ENCODE results near the gene MEAK7. TPM values are rescaled to one million over a fixed set of nuclear protein-coding genes. Genes with fewer than 3 reads are reported as not detected.

Gene MEAK7
- total RNA-seq, 4 donors from 2014 or later: 7.9 to 30.5 (median 10.4) TPM

GRCh38 chr16:84498859-84499620 lies 5.4 kb downstream of the MEAK7 start:
- Histone ChIP-seq H3K4me3 (no peak overlapping the region), H3K36me3 (peaks cover 0 to 77% of the 10 kb centered on the region in 2 donors), H3K9me3 (no peaks in the 10 kb centered on the region), H3K4me1 (peaks cover 3 to 12% (median 7%) of the 10 kb centered on the region in 3 donors), H3K27me3 (no peaks in the 10 kb centered on the region), H3K27ac (no peak overlapping the region)
- no peak for TF ChIP-seq POLR2AphosphoS5 (IDR thresholded peaks at IDR 0.05)
- ATAC-seq: no peak
- 81 to 87% methylated on average over 6 to 8 of the region's 13 CpGs for WGBS, 2 donors (ENCODE audit: low coverage in 1 of 2)

DNA sequence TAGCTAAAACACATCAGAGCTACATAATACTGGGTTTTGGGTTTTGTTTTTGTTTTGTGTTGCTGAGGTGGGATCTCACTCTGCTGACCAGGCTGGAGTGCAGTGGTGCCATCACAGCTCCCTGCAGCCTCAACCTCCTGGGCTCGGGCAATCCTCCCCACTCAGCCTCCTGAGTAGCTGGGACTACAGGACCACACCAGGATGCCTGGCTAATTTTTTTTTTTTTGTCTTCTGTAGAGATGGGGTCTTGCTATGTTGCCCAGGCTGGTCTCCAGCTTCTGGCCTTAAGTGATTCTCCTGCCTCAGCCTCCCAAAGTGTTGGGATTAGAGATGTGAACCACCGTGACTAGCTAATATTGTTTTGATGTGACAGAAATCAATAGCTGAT lies 6.2 kb downstream of the MEAK7 start:
- 83 to 100% methylated on average over 1 of the region's 2 CpGs for WGBS, 2 donors (ENCODE audit: low coverage in 1 of 2)
- Histone ChIP-seq H3K4me3 (no peak overlapping the region), H3K4me1 (peaks cover 0 to 4% (median under 1%) of the 10 kb centered on the region in 3 donors), H3K27me3 (no peaks in the 10 kb centered on the region), H3K27ac (no peak overlapping the region), H3K9me3 (no peaks in the 10 kb centered on the region), H3K36me3 (peaks cover 0 to 85% of the 10 kb centered on the region in 2 donors)
- no peak for ATAC-seq
- TF ChIP-seq EP300 (IDR thresholded peaks at IDR 0.05) (no peak), POLR2A (IDR thresholded peaks at IDR 0.05) (no peak), CTCF (IDR thresholded peaks at IDR 0.05) (no peak), POLR2AphosphoS5 (IDR thresholded peaks at IDR 0.05) (no peak)

GRCh38 chr16:84497418-84498222 lies 6.8 kb downstream of the MEAK7 start:
- H3K27ac ChIP-seq: no peak overlapping the region
- ATAC-seq: no peak
- WGBS, 2 donors (ENCODE audit: low coverage in 1 of 2): 63 to 82% methylated on average over 2 to 18 of the region's 18 CpGs

GRCh38 chr16:84496991-84497390 lies 7.5 kb downstream of the MEAK7 start:
- Histone ChIP-seq H3K9me3 (no peaks in the 10 kb centered on the region), H3K4me3 (no peak overlapping the region), H3K27ac (no peak overlapping the region), H3K27me3 (no peaks in the 10 kb centered on the region), H3K4me1 (no peaks in the 10 kb centered on the region), H3K36me3 (peaks cover 0 to 89% of the 10 kb centered on the region in 2 donors)
- WGBS, 2 donors (ENCODE audit: low coverage in 1 of 2): no CpG with 5 or more reads among the region's 3 CpGs
- ATAC-seq: no peak
- no peak for TF ChIP-seq CTCF (IDR thresholded peaks at IDR 0.05)
- TF ChIP-seq EP300 (IDR thresholded peaks at IDR 0.05): no peak

More at GRCh38 chr16:84497418-84498222, 6.8 kb downstream of the MEAK7 start:
- H3K36me3 ChIP-seq: peaks cover 0 to 90% of the 10 kb centered on the region in 2 donors
- no peak overlapping the region for H3K4me3 ChIP-seq
- no peaks in the 10 kb centered on the region for H3K27me3 ChIP-seq
- no peak for TF ChIP-seq CTCF (IDR thresholded peaks at IDR 0.05)
- TF ChIP-seq POLR2A (IDR thresholded peaks at IDR 0.05): no peak
- TF ChIP-seq EP300 (IDR thresholded peaks at IDR 0.05): no peak
- no peak for TF ChIP-seq POLR2AphosphoS5 (IDR thresholded peaks at IDR 0.05)
- no peaks in the 10 kb centered on the region for H3K4me1 ChIP-seq
- no peaks in the 10 kb centered on the region for H3K9me3 ChIP-seq

- H3K27ac ChIP-seq: no peak overlapping the region
- no peak for TF ChIP-seq EP300 (IDR thresholded peaks at IDR 0.05)
- H3K36me3 ChIP-seq: peaks cover 0 to 91% of the 10 kb centered on the region in 2 donors
- no peaks in the 10 kb centered on the region for H3K9me3 ChIP-seq
- no peaks in the 10 kb centered on the region for H3K27me3 ChIP-seq
- no peak overlapping the region for H3K4me3 ChIP-seq
- no peak for ATAC-seq
- 92 to 100% methylated on average over 3 to 11 of the region's 11 CpGs for WGBS, 2 donors (ENCODE audit: low coverage in 1 of 2)
- H3K4me1 ChIP-seq: no peaks in the 10 kb centered on the region
Observed at GRCh38 chr16:84495506-84495905, 9.0 kb downstream of the MEAK7 start.
